Loucy (cell line): Measurements from ENCODE around the gene SFRP5.

ENCODE experiments used
- H2AFZ ChIP-seq: fragments of 200-600 bp; sonication (generic); 2 replicates; pipeline ENCODE4 v1.6.0; 2016; ENCODE audit warnings: antibody characterized with exemption, mild to moderate bottlenecking, low read length, moderate library complexity
- H3F3A ChIP-seq: fragments of 200-600 bp; 2 replicates; pipeline ENCODE4 v1.6.0; 2016; ENCODE audit warnings: antibody characterized with exemption, low read depth, mild to moderate bottlenecking
- H3K27me3 ChIP-seq: fragments of 200-600 bp; sonication (generic); 2 replicates; pipeline ENCODE4 v1.6.1; 2014; ENCODE audit warnings: low read length, mild to moderate bottlenecking; ENCODE audit not compliant: insufficient read depth, poor library complexity, severe bottlenecking
- H3K36me3 ChIP-seq: fragments of 200-600 bp; sonication (generic); 2 replicates; pipeline ENCODE4 v1.6.1; 2016; ENCODE audit warnings: low read length; ENCODE audit not compliant: insufficient read depth
- H3K4me1 ChIP-seq: fragments of 200-600 bp; sonication (generic); 2 replicates; pipeline ENCODE4 v1.5.1; 2014; ENCODE audit warnings: low read length, mild to moderate bottlenecking; ENCODE audit not compliant: insufficient read depth, poor library complexity, severe bottlenecking
- H3K4me2 ChIP-seq: fragments of 200-600 bp; sonication (generic); 2 replicates; pipeline ENCODE4 v1.6.0; 2014; ENCODE audit warnings: antibody characterized with exemption, low read length, low read depth, mild to moderate bottlenecking; ENCODE audit not compliant: poor library complexity, severe bottlenecking
- H3K4me3 ChIP-seq: fragments of 200-600 bp; sonication (generic); 2 replicates; pipeline ENCODE4 v1.5.1; 2014; ENCODE audit warnings: low read length, mild to moderate bottlenecking, mixed read lengths; ENCODE audit not compliant: poor library complexity, severe bottlenecking
- H3K79me2 ChIP-seq: fragments of 200-600 bp; sonication (generic); 2 replicates; pipeline ENCODE4 v1.6.1; 2014; ENCODE audit warnings: low read length; ENCODE audit not compliant: insufficient read depth
- H3K9ac ChIP-seq: fragments of 200-600 bp; sonication (generic); 2 replicates; pipeline ENCODE4 v1.6.0; 2014; ENCODE audit warnings: mild to moderate bottlenecking, low read depth, low read length, moderate library complexity; ENCODE audit not compliant: poor library complexity, severe bottlenecking
- H3K9me2 ChIP-seq: fragments of 200-600 bp; sonication (generic); replicated peaks from 2 replicates; pipeline ENCODE4 v1.6.1; 2016; ENCODE audit warnings: low read depth, low read length, mixed read lengths
- H3K9me3 ChIP-seq: fragments of 200-600 bp; sonication (generic); 2 replicates; pipeline ENCODE4 v1.6.1; 2014; ENCODE audit warnings: mild to moderate bottlenecking, antibody characterized with exemption, low read length, low read depth; ENCODE audit not compliant: insufficient read depth
- H4K20me1 ChIP-seq: fragments of 200-600 bp; sonication (generic); 2 replicates; pipeline ENCODE4 v1.6.0; 2014; ENCODE audit warnings: antibody characterized with exemption, low read length, mild to moderate bottlenecking; ENCODE audit not compliant: insufficient read depth, poor library complexity, severe bottlenecking
- CTCF ChIP-seq: fragments of 200-600 bp; sonication (generic); conservative IDR thresholded peaks from 2 replicates; pipeline ENCODE4 v1.5.1; 2014; ENCODE audit warnings: mild to moderate bottlenecking, antibody characterized with exemption, low read length
- EZH2phosphoT487 ChIP-seq: fragments of 200-600 bp; IDR thresholded peaks from 2 replicates; pipeline ENCODE4 v1.6.1; 2018; ENCODE audit warnings: antibody characterized with exemption, mild to moderate bottlenecking, moderate library complexity, borderline replicate concordance

The SFRP5 gene

GRCh38 chr10:97761331-97761865, 10.4 kb downstream of the SFRP5 start:
- H3K4me2 ChIP-seq = no peak overlapping the region

GRCh38 chr10:97760461-97761257, 11.1 kb downstream of the SFRP5 start:
- Histone ChIP-seq H3K27me3 (no peaks in the 10 kb centered on the region), H3K4me2 (no peak overlapping the region), H4K20me1 (no peaks in the 10 kb centered on the region), H2AFZ (no peak overlapping the region), H3K9me3 (no peaks in the 10 kb centered on the region), H3K36me3 (peaks cover 55% of the 10 kb centered on the region; the same call in 1 of the 2 replicates), H3K4me1 (no peaks in the 10 kb centered on the region), H3K9ac (no peak overlapping the region), H3K4me3 (no peak overlapping the region), H3F3A (no peaks in the 10 kb centered on the region), H3K79me2 (no peaks in the 10 kb centered on the region), H3K9me2 (no peaks in the 10 kb centered on the region)
- TF ChIP-seq EZH2phosphoT487 (no peak), CTCF (no peak)

More at GRCh38 chr10:97761331-97761865, 10.4 kb downstream of the SFRP5 start:
- Histone ChIP-seq H3K9ac (no peak overlapping the region), H2AFZ (no peak overlapping the region), H3K79me2 (no peaks in the 10 kb centered on the region), H3K27me3 (no peaks in the 10 kb centered on the region), H3F3A (no peaks in the 10 kb centered on the region), H4K20me1 (no peaks in the 10 kb centered on the region), H3K9me2 (no peaks in the 10 kb centered on the region), H3K36me3 (peaks cover 47% of the 10 kb centered on the region; the same call in 1 of the 2 replicates), H3K9me3 (no peaks in the 10 kb centered on the region), H3K4me1 (no peaks in the 10 kb centered on the region), H3K4me3 (no peak overlapping the region)
- TF ChIP-seq EZH2phosphoT487 = no peak
- TF ChIP-seq CTCF = no peak

GRCh38 chr10:97759946-97760345, 11.9 kb downstream of the SFRP5 start:
- Histone ChIP-seq H3K79me2 (no peaks in the 10 kb centered on the region), H3K36me3 (peaks cover 62% of the 10 kb centered on the region; the same call in 1 of the 2 replicates), H3K4me1 (no peaks in the 10 kb centered on the region), H4K20me1 (no peaks in the 10 kb centered on the region), H3K9me3 (no peaks in the 10 kb centered on the region), H3K9ac (no peak overlapping the region), H3K4me2 (no peak overlapping the region), H3K9me2 (no peaks in the 10 kb centered on the region), H3K4me3 (no peak overlapping the region), H3F3A (no peaks in the 10 kb centered on the region), H3K27me3 (no peaks in the 10 kb centered on the region), H2AFZ (no peak overlapping the region)
- TF ChIP-seq CTCF (no peak), EZH2phosphoT487 (no peak)
